ENCODE data around the gene ESRRA. TPM values are rescaled to one million over a fixed set of nuclear protein-coding genes. Genes with fewer than 3 reads are reported as not detected.
"Not testable (repeated sequence)": the region's sequence is repeated elsewhere in the genome, so short reads cannot be mapped to it uniquely, and the experiment has no call there.

ESRRA gene
- total and polyA plus RNA-seq, 4 donors = 8.3 to 28.0 (median 21.5) TPM

GRCh38 chr11:64312947-64313346 is 7.6 kb downstream of the ESRRA start:
- 95% methylated on average over 10 of the region's 10 CpGs for WGBS (ENCODE audit: insufficient coverage)
- no peak overlapping the region for H3K4me3 ChIP-seq (ENCODE audit: low read depth, low read length)
- no peak for DNase-seq (ENCODE audit: low read depth in 4 of 6, low spot score in 6 of 6)
- no peak overlapping the region for H3K27ac ChIP-seq (ENCODE audit: low read depth, low read length)
- no peaks in the 10 kb centered on the region for H3K27me3 ChIP-seq (ENCODE audit: control insufficient read depth, insufficient read depth, low read length)
- H3K9me3 ChIP-seq (ENCODE audit: control insufficient read depth, insufficient read depth, low read length) = no peaks in the 10 kb centered on the region
- H3K36me3 ChIP-seq (ENCODE audit: control insufficient read depth, insufficient read depth, low read length) = peaks cover 49% of the 10 kb centered on the region
- H3K4me1 ChIP-seq (ENCODE audit: control insufficient read depth, insufficient read depth, low read length) = peaks cover 14% of the 10 kb centered on the region

DNA sequence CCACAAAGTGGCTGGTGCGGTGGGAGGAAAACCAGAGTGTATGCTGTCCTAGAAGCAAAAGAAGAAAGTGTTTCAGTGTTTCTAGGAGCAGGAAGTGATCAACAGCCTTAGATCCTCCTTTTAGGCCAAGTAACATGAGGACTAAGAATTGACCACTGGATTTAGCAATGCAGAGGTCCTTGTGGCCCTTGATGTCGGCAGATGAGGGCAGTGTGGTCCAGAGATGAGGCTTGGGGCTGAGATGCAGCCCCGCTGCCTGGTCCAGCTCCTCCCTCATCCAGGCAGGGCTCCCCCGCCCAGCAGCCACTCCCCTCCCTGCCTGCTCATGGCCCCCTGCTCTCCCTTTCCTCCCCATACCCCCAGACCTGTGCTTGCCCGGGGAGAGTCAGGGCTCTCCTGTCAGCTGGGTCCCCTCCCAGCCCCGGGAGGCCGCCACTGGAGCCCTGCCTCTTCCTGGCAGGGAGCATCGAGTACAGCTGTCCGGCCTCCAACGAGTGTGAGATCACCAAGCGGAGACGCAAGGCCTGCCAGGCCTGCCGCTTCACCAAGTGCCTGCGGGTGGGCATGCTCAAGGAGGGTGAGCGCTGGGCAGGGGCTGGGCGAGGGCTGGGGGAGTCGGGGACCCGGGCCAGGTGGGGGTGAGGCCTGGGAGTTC is 8.3 kb downstream of the ESRRA start:
- Histone ChIP-seq H3K4me3 (ENCODE audit: low read depth, low read length) (no peak overlapping the region), H3K27me3 (ENCODE audit: control insufficient read depth, insufficient read depth, low read length) (no peaks in the 10 kb centered on the region), H3K4me1 (ENCODE audit: control insufficient read depth, insufficient read depth, low read length) (peaks cover 14% of the 10 kb centered on the region), H3K36me3 (ENCODE audit: control insufficient read depth, insufficient read depth, low read length) (peaks cover 49% of the 10 kb centered on the region), H3K9me3 (ENCODE audit: control insufficient read depth, insufficient read depth, low read length) (no peaks in the 10 kb centered on the region), H3K27ac (ENCODE audit: low read depth, low read length) (no peak overlapping the region)
- no peak for DNase-seq (ENCODE audit: low read depth in 4 of 6, low spot score in 6 of 6)
- 79% methylated on average over 16 of the region's 18 CpGs for WGBS (ENCODE audit: insufficient coverage)

GRCh38 chr11:64314146-64314804 is 9.0 kb downstream of the ESRRA start:
- Histone ChIP-seq H3K27ac (ENCODE audit: low read depth, low read length) (no peak overlapping the region), H3K9me3 (ENCODE audit: control insufficient read depth, insufficient read depth, low read length) (no peaks in the 10 kb centered on the region), H3K4me3 (ENCODE audit: low read depth, low read length) (no peak overlapping the region), H3K27me3 (ENCODE audit: control insufficient read depth, insufficient read depth, low read length) (no peaks in the 10 kb centered on the region), H3K36me3 (ENCODE audit: control insufficient read depth, insufficient read depth, low read length) (peaks cover 49% of the 10 kb centered on the region), H3K4me1 (ENCODE audit: control insufficient read depth, insufficient read depth, low read length) (peaks cover 20% of the 10 kb centered on the region)
- DNase-seq (ENCODE audit: low read depth in 4 of 6, low spot score in 6 of 6) = no peak
- 91% methylated on average over 15 of the region's 19 CpGs for WGBS (ENCODE audit: insufficient coverage)

DNA sequence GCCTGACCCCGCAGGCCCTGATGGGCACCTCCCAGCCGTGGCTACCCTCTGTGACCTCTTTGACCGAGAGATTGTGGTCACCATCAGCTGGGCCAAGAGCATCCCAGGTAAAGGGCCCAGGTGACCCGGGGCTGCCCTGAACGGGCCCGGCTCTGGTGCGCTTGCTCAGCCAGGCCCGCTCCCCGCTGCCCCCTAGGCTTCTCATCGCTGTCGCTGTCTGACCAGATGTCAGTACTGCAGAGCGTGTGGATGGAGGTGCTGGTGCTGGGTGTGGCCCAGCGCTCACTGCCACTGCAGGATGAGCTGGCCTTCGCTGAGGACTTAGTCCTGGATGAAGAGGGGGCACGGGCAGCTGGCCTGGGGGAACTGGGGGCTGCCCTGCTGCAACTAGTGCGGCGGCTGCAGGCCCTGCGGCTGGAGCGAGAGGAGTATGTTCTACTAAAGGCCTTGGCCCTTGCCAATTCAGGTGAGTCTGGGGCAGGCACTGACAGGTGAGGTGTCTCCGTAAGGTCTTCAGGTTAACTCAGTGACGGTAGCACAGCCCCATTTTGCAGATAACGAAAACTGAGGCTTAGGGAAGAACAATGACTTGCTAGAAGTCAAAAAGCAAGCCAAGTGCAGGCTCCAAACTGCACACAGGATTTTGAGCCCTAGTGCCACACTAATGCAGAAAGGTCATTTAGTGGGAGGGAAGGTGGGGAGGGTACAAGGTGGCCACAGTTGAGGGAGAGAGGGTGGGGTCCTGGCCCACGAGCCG is 9.7 kb downstream of the ESRRA start:
- Histone ChIP-seq H3K36me3 (ENCODE audit: control insufficient read depth, insufficient read depth, low read length) (peaks cover 52% of the 10 kb centered on the region), H3K9me3 (ENCODE audit: control insufficient read depth, insufficient read depth, low read length) (no peaks in the 10 kb centered on the region), H3K27me3 (ENCODE audit: control insufficient read depth, insufficient read depth, low read length) (no peaks in the 10 kb centered on the region), H3K27ac (ENCODE audit: low read depth, low read length) (no peak overlapping the region), H3K4me3 (ENCODE audit: low read depth, low read length) (no peak overlapping the region), H3K4me1 (ENCODE audit: control insufficient read depth, insufficient read depth, low read length) (peaks cover 24% of the 10 kb centered on the region)
- DNase-seq (ENCODE audit: low read depth in 4 of 6, low spot score in 6 of 6) = no peak
- 88% methylated on average over 24 of the region's 24 CpGs for WGBS (ENCODE audit: insufficient coverage)

DNA sequence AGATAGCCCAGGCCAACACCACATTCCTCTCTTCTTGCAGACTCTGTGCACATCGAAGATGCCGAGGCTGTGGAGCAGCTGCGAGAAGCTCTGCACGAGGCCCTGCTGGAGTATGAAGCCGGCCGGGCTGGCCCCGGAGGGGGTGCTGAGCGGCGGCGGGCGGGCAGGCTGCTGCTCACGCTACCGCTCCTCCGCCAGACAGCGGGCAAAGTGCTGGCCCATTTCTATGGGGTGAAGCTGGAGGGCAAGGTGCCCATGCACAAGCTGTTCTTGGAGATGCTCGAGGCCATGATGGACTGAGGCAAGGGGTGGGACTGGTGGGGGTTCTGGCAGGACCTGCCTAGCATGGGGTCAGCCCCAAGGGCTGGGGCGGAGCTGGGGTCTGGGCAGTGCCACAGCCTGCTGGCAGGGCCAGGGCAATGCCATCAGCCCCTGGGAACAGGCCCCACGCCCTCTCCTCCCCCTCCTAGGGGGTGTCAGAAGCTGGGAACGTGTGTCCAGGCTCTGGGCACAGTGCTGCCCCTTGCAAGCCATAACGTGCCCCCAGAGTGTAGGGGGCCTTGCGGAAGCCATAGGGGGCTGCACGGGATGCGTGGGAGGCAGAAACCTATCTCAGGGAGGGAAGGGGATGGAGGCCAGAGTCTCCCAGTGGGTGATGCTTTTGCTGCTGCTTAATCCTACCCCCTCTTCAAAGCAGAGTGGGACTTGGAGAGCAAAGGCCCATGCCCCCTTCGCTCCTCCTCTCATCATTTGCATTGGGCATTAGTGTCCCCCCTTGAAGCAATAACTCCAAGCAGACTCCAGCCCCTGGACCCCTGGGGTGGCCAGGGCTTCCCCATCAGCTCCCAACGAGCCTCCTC is 10.6 kb downstream of the ESRRA start:
- H3K27ac ChIP-seq (ENCODE audit: low read depth, low read length); H3K9me3 ChIP-seq (ENCODE audit: control insufficient read depth, insufficient read depth, low read length); H3K27me3 ChIP-seq (ENCODE audit: control insufficient read depth, insufficient read depth, low read length); H3K4me3 ChIP-seq (ENCODE audit: low read depth, low read length); DNase-seq (ENCODE audit: low read depth in 4 of 6, low spot score in 6 of 6): not testable (repeated sequence)
- Histone ChIP-seq H3K36me3 (ENCODE audit: control insufficient read depth, insufficient read depth, low read length) (peaks cover 57% of the 10 kb centered on the region), H3K4me1 (ENCODE audit: control insufficient read depth, insufficient read depth, low read length) (peaks cover 24% of the 10 kb centered on the region)
- WGBS (ENCODE audit: insufficient coverage) = 75% methylated on average over 21 of the region's 25 CpGs

- DNase-seq (ENCODE audit: low read depth in 4 of 6, low spot score in 6 of 6) = no peak
- no peaks in the 10 kb centered on the region for H3K27me3 ChIP-seq (ENCODE audit: control insufficient read depth, insufficient read depth, low read length)
- H3K4me1 ChIP-seq (ENCODE audit: control insufficient read depth, insufficient read depth, low read length) = peaks cover 24% of the 10 kb centered on the region
- peak overlapping the region; percentile 98 for H3K4me3 ChIP-seq (ENCODE audit: low read depth, low read length)
- no peaks in the 10 kb centered on the region for H3K9me3 ChIP-seq (ENCODE audit: control insufficient read depth, insufficient read depth, low read length)
- peaks cover 61% of the 10 kb centered on the region for H3K36me3 ChIP-seq (ENCODE audit: control insufficient read depth, insufficient read depth, low read length)
- 0% methylated on average over 27 of the region's 32 CpGs for WGBS (ENCODE audit: insufficient coverage)
- H3K27ac ChIP-seq (ENCODE audit: low read depth, low read length) = peak overlapping the region; percentile 100
These were observed 11.5 kb downstream of the ESRRA start for GRCh38 chr11:64316672-64317324.

DNA sequence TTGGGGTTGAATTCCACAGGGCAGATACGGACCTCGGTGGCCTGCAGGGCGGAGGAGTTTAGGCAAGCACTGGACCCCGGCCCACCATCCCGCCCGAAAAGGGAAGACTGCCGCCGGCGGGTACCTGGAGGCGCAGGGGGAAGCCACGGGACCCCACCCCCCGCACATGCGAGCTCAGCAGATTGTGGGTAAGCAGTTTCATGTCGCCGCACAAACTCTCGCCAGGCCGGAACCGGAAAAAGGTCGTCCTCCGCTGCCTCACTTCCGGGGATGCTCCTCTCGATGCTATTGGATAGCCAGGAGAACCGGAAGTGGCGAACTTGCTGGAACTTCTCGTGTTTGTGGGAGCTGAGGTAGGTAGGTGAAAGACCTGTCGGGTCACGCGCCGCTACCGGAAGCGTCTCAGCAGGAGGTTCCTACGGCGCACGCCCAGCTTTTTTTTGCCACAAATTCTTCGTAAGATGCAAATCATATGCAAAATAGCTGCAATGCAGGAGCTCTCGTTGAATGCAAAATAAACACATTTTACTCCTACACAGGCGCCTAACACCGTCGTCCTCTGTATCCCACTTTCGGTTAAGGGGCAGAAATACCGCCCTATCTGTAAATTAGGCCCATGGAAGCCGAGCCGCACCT is 12.1 kb downstream of the ESRRA start, which contains the start of gene TRMT112:
Gene TRMT112, minus strand, starts transcription at position 235 of the 636 bp plus-strand sequence. Its CDS starts 33 bp downstream, at position 202.
- H3K36me3 ChIP-seq (ENCODE audit: control insufficient read depth, insufficient read depth, low read length) = peaks cover 64% of the 10 kb centered on the region
- WGBS (ENCODE audit: insufficient coverage) = under 1% methylated on average over 43 of the region's 43 CpGs

GRCh38 chr11:64317961-64318765 is 12.8 kb downstream of the ESRRA start, which contains the start of gene PRDX5:
TSS of gene PRDX5 (plus strand) at chr11:64318121. CDS start at chr11:64318216, 95 bp downstream.
- H3K27ac ChIP-seq (ENCODE audit: low read depth, low read length) = peak within 1 kb of the TSS; percentile 100
- H3K36me3 ChIP-seq (ENCODE audit: control insufficient read depth, insufficient read depth, low read length) = peaks cover 64% of the 10 kb centered on the region
- peak within 1 kb of the TSS; percentile 98 for H3K4me3 ChIP-seq (ENCODE audit: low read depth, low read length)
- 0% methylated on average over 51 of the region's 61 CpGs for WGBS (ENCODE audit: insufficient coverage)
- H3K9me3 ChIP-seq (ENCODE audit: control insufficient read depth, insufficient read depth, low read length) = no peaks in the 10 kb centered on the region
- no peaks in the 10 kb centered on the region for H3K27me3 ChIP-seq (ENCODE audit: control insufficient read depth, insufficient read depth, low read length)
- H3K4me1 ChIP-seq (ENCODE audit: control insufficient read depth, insufficient read depth, low read length) = peaks cover 24% of the 10 kb centered on the region
- DNase-seq (ENCODE audit: low read depth in 4 of 6, low spot score in 6 of 6) = peak; percentile 90 to 99 (median 94)

More for the DNA sequence above, 12.1 kb downstream of the ESRRA start, which contains the start of gene TRMT112:
- Histone ChIP-seq H3K27ac (ENCODE audit: low read depth, low read length) (peak within 1 kb of the TSS; percentile 100), H3K4me3 (ENCODE audit: low read depth, low read length) (peak within 1 kb of the TSS; percentile 98), H3K4me1 (ENCODE audit: control insufficient read depth, insufficient read depth, low read length) (peaks cover 24% of the 10 kb centered on the region), H3K9me3 (ENCODE audit: control insufficient read depth, insufficient read depth, low read length) (no peaks in the 10 kb centered on the region), H3K27me3 (ENCODE audit: control insufficient read depth, insufficient read depth, low read length) (no peaks in the 10 kb centered on the region)
- DNase-seq (ENCODE audit: low read depth in 4 of 6, low spot score in 6 of 6) = peak; percentile 93 to 100 (median 95)

Data from spinal cord (tissue), 10 donors.